ENCODE data around the gene FBF1.

GRCh38 chr17:75979705-75980187 is 38.9 kb upstream of the FBF1 start:
- TF ChIP-seq POLR2A (IDR thresholded peaks at IDR 0.05; ENCODE audit: low read depth, low read length) (no peak; the same call in 1 of the 2 replicates), POLR2AphosphoS5 (IDR thresholded peaks at IDR 0.05; ENCODE audit: low read depth, low read length) (peak; percentile 4; the same call in 1 of the 2 replicates)
